GM19468 (cell line): ENCODE results near the gene PNPLA7.
"Not testable (repeated sequence)": the region's sequence is repeated elsewhere in the genome, so short reads cannot be mapped to it uniquely, and the experiment has no call there.

Experiments
- ATAC-seq: cut with Tn5 transposase; IDR thresholded peaks from one replicate; pipeline ENCODE4 v1.9.1; 2021; ENCODE audit warnings: mild to moderate bottlenecking, moderate library complexity, moderate number of reproducible peaks; ENCODE audit not compliant: unreplicated experiment; ENCODE audit errors: extremely low read depth

The PNPLA7 gene

DNA sequence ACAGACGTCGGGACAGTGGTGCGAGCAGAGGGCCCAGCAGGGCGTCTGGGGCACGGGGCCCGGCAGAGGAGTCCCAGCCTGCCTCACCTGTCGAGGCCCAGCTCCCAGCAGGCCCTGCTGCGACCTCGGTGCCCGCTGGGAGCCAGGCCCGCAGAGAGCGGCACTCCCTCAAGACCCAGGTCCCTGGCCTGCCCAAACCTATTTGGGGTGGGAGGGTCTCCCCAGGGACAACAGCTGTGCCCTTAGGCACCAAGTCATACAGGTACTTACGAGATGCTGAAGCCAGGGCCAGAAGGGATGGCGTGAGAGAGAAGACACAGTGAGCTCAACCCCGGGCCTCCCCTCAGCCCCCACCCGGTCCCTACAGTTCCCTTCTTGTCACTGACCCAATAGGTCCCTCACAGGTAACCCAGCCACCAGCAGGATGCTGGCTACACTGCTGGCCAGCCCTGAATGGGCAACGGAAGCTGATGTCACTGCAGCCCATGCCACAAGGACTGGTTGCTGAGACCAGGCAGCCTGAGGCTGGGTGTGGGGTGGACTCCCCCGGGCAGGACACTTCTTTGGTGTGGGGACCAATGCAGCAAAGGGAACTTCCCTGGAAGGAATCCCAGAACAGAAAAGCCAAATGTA lies 94.7 kb downstream of the PNPLA7 start:
- ATAC-seq: no peak

DNA sequence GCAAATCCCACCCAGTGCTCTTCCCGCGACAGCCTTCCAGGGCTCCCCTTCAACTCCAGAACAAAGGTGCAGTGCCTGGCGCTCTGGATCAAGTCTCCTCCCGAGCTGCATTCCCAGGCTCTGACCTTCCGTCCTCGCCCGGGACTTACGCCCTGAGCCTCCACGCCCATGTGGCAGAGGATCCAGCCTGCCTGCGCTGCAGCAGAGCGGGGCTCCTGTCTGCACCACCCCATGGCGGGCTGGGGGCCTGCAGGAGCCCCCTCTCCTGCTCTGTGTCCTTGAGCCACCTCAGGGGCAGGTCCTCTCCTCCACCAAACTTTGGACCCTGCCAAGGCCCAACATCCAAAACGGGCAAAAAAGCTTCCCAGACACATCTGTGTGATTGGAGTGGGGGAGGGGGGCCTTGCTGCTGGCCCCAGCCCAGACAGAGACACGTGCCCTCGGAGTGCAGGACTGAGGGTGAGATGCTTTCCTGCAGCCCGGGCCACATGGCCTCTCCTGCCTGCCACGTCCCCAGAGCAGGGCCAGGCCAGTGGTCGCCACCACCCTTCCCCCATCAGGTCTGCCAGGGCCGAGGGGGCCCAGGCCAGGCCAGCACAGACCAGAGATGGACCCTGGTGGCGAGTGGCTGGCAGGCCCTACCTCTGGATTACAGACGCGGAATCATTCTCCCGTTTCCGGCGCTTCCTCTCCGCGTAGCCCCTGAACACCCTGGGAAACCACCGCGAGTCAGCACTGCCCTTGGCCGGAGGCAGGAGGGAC lies 95.4 kb downstream of the PNPLA7 start:
- no peak for ATAC-seq

- no peak for ATAC-seq
These were observed 96.0 kb downstream of the PNPLA7 start for GRCh38 chr9:137454145-137454596.

DNA sequence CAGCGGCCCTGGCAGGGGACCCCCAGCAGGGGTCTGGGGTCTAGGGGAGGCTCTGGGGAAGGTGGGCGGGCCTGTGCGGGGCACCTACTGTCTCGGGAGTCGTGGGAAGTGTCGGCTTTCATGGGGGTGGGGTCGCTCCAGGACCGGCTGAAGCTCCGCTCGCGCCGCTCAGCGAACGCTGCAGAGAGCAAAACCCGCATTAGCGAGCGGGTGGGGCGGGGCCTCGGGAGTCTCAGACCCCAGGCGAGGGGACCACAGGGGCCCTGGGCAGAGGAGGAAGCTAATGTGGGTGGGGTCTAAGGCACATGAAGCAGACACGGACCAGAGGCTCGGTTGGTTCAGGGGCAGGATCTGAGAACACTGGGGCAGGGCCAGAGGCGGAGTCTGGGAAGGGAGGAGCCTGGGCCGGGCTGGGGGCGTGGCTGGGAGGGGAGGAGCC lies 96.5 kb downstream of the PNPLA7 start:
- peak; percentile 40 for ATAC-seq

DNA sequence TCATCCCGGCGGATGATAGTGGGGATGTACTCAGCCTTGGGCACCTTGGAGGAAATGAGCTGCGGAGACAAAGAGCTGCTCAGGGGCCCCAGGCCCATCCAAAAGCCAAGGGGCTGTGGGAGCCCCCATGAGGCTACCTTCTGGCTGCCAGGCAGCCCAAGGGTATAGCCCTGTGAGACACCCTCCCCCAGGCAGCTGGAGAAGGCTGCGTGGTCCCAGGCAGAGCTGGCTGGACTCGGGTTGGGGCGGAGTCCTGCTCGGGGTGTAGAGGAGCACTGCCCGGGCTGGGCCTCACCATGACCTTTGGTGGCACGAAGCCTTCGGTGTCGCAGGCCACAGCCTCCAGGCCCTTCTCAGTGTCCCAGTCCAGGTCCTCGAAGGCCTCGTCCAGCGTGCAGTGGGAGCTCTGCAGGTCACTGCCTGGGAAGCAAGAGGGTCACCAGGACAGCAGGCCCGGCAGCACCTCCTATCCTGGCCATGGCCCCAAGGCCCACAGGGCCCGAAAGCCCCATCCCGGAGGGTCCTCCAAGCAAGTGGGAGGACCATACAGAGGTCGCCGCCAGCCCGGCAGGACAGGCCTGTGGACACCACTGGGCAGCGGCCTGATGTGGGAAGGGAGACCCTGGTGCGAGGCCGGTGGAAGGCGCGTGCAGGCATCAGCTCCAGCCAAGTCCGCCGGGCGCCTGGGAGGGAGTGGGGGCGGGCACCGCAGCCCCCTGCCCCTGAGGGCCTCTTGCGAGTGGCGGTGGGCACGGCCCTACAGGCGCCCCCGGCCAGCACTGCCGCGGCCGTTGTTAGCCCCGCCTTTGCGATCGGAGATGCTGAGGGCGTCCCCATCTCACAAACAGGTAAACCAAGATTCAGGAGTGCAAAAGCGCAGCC lies 97.2 kb downstream of the PNPLA7 start:
- ATAC-seq: no peak

DNA sequence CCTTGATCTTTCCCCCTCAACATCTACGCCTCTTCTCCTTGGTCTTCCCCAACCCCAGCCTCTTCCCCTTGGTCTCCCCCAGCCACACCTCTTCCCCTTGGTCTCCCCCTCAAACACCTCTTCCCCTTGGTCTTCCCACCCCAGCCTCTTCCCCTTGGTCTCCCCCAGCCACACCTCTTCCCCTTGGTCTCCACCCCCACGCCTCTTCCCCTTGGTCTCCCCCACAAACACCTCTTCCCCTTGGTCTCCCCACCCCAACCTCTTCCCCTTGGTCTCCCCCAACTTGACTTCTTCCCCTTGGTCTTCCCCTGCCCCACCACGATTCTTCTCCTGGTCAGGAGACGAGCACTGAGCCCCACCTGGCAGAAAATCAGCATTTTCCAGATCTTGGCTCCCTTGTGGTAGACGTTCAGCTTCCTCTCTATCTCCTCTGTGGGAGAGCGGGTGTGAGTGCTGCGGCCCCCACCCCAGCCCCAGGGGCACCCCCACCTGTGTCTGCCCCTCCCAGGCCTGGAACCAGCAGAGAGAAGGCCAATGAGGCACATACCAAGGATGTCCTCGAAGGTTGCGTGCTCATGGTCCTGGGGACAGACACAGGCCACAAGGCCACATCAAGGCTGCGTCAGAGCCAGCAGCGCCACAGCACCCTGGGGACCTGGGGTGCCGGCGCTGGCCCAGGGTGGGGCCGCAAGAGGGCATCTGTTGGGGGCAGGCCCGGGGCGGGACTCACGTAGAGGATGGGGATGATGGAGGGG lies 98.0 kb downstream of the PNPLA7 start:
- ATAC-seq: no peak

DNA sequence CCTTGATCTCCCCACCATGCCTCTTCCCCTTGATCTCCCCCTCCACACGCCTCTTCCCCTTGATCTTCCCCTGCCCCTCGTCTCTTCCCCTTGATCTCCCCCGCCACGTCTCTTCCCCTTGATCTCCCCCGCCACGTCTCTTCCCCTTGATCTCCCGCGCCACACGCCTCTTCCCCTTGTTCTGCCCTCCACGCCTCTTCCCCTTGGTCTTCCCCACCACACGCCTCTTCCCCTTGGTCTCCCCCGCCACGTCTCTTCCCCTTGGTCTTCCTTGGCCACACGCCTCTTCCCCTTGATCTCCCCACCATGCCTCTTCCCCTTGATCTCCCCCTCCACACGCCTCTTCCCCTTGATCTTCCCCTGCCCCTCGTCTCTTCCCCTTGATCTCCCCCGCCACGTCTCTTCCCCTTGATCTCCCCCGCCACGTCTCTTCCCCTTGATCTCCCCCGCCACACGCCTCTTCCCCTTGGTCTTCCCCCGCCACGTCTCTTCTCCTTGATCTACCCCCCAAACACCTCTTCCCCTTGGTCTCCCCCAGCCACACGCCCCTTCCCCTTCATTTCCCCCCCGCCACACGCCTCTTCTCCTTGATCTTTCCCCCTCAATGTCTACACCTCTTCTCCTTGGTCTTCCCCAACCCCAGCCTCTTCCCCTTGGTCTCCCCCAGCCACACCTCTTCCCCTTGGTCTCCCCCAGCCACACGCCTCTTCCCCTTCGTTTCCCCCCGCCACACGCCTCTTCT lies 98.8 kb downstream of the PNPLA7 start:
- not testable (repeated sequence) for ATAC-seq

GRCh38 chr9:137450539-137451222 lies 99.5 kb downstream of the PNPLA7 start:
- not testable (repeated sequence) for ATAC-seq

DNA sequence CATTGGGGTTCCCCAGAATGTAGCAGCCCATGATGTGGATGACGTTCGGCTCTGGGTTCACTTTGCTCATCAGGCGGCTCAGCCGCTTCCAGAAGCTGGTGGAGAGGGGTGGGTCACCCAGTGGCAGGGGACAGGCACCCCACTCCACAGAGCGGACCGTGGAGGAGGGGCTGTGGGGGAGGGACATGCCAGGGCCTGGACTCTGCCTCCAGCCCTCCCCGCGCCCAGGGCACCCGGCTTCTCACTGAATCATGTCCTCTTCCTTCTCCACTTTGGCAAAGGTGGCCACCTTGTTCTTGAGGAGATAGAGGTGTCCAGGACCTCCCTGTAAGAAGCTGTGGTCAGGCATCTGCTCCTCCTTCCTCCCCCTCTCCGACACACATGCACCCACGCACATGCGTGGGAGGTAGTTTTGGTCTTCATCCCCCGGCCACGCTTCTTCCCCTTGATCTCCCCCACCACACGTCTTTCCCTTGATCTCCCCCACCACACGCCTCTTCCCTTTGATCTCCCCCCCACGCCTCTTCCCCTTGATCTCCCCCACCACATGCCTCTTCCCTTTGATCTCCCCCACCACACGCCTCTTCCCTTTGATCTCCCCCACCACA lies 100.2 kb downstream of the PNPLA7 start:
- no peak for ATAC-seq

DNA sequence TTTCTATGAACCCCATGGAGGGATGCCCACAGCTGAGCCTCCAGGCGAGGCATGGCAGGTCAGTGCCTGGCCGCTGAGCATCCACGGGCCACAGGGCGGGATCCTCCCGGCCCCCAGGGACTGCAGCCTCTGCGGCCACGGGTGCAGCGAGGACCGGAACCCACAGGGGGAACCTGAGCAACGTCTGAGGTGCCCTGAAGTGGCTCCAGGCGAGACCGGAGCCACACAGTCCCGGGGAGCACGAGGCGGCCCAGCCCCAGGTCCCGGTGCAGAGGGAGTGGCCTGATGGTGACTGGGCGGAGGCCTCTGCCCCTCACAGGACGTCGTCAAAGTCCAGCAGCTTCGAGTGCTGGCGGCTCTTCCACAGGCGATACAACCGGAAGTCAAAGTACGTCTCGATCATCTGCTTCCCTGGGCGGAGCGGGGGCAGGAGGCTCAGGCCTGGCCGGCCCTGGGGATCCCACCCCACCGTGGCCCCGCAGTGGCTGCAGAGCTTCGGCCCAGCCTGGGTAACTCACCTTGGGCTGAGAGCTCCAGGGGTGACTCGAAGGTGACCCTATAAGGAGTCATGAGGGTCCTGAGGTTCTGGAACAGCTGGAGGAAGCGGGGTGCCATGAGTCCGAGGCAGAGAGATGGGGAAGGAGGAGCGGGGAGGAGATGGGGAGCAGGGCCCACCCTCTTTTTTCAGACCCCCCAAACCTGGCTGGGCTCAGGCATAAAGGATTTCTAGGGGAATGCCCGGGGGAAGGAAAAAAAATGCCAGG lies 100.9 kb downstream of the PNPLA7 start:
- ATAC-seq: no peak

DNA sequence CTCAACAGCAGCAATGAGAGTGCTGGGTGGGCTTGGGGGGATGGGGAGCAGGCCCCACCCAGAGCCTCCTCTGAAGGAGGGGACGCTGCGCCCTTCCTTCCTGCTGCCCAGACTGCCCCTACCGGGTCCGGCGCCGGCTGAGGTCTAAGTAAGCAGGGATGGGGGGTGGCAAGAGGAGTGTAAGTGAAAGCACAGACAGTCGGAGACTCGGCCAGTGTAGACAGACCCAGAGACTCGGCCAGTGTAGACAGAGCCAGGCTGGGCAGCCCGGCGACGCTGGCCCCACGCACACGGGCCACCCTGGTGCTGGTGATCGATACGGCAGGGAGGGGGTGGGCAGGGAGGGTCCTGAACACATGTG lies 101.6 kb downstream of the PNPLA7 start:
- ATAC-seq: no peak

DNA sequence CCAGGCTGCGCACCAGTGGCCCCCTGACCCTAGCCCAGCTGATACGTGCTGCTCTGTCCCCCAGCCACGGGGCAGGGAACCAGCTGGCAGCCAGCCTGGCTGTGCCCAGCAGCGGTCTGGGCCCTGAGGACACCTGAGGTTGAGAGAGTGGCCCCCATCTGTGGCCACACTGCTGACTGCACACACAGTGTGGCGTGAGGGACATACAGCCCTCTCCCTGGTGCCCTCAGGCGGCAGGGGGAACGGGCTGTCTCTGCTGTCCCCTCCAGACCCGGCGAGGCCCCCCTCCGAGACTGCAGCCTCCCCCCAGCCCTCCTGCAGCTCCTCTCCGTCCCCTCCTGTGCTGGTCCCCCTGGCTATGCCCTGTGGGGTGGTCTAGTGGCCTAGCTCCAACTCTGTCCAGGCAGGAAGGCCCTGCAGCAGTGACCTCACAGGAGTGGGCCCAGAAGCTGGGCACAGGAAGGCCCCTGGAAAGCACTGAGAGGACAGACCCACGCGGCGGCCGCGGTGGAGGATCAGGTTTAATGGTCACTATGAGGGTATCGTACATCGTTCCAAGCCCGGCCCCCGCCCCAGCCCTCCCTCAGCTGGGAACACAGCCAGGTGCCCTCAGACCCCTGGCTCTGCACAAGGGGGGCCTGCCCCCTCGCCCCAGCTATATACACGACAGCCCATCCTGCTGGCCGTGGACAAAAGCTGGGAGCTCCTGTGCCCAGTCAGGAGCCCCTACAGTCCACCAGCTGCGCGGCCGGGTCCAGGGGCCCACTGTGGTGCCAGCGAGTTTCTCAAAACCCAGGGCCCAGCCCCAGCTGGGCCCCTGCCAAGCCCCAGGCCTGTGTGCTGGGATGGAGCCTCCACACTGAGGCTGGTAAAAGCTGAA lies 102.2 kb downstream of the PNPLA7 start:
- ATAC-seq: no peak

GRCh38 chr9:137446851-137447471 lies 103.2 kb downstream of the PNPLA7 start:
- no peak for ATAC-seq

DNA sequence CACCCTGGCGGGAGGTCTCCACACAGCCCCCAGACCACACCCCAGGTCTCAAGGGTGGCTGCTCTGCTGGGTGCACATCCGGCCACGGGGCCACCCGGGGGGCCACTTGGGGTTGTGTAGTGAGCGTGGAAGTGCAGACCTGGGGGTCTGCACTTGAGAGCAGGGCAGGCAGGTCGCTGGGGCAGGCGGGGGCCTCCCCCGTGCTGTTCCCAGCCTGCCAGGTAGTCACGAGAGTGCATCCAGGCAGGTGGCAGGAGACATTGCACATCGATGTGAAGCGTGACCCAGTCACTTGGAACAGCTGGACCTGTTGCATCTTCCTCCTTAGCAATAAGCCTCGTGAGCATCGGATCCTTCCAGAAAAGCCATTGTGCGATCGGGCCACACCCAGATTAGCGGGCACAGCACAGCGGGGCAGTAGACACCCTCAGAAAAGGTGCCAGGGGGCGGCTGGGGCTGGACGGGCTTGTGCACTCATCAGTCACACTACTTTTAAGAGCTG lies 104.2 kb downstream of the PNPLA7 start:
- ATAC-seq: no peak

DNA sequence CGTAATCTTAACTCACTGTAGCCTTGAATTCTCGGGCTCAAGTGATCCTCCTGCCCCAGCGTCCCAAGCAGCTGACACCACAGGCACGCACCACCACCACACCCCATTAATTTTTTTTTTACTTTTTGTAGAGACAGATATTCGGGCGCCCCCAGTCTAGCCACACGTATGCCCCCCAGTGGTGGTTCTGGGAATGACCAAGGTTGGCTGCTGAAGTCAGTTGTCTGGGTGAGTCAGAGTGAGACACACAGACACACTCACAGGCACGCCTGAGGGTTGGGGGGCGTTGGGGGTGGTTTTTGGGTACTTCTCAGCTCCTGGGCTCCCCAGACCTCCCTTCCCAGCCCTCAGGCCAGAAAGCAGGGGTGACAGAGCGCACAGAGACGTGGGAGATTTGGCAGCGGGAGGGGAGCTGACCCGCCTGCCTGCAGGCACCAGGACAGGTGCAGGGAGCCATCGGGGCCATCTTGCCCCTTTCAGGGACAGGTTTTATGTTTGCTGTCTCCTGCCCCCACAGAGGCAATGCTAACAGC lies 104.9 kb downstream of the PNPLA7 start:
- ATAC-seq: no peak
